Peyer's patch (tissue), 4 donors: Measurements from ENCODE around the gene MFF.

ENCODE experiments used
- POLR2A ChIP-seq, 2 donors: fragments of 450-650 bp; IDR thresholded peaks; one replicate each; pipeline ENCODE4 v1.5.1; 2017; ENCODE audit warnings: antibody characterized with exemption in 2 of 2, mild to moderate bottlenecking in 2 of 2, moderate library complexity in 2 of 2
- TF ChIP-seq, protein P1 (sequence below), 6 experiments: fragments of 450-650 bp in 4 of 6; fragments of 200-600 bp in 2 of 6; sonication (generic) in 1 of 6; IDR thresholded peaks; one replicate each; pipeline ENCODE4 v1.5.1; 2017 to 2019; ENCODE audit warnings: antibody characterized with exemption in 6 of 6, mild to moderate bottlenecking in 3 of 6, moderate library complexity in 1 of 6

DNA sequence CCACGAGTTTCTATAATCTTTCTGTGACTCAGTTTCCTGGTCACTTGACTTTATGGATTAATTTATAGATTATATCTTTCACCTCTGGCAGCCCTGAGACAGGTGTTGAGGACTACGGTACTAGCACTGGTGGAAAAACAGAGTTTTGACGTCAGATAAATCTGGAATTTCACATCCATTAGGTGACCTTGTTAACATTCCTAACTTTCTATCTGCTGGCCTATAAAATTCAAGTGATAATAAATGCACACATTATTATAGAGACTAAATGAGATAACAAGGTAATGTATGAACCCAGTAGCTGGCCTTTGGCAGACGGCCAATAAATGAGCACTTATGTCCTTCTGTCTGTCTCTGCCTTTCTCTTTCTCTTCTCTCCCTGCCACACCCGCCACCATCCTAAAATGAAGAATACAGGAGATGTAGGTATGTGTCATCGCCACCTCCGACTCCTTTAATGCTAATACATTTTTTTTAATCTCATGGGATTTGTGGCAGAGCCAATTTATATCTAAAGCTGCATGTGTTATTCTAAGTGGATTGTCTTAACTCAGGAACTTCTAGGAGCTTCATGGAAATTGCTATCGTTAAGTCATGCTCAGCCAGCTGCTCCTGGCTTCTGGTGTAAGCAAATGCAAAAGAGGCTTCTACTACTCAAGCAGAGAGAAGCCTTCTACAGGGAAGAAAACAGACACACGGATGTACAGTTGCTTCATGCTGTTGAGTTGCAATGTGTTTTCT, 51.8 kb downstream of the MFF start:
- TF ChIP-seq, protein P1, sequence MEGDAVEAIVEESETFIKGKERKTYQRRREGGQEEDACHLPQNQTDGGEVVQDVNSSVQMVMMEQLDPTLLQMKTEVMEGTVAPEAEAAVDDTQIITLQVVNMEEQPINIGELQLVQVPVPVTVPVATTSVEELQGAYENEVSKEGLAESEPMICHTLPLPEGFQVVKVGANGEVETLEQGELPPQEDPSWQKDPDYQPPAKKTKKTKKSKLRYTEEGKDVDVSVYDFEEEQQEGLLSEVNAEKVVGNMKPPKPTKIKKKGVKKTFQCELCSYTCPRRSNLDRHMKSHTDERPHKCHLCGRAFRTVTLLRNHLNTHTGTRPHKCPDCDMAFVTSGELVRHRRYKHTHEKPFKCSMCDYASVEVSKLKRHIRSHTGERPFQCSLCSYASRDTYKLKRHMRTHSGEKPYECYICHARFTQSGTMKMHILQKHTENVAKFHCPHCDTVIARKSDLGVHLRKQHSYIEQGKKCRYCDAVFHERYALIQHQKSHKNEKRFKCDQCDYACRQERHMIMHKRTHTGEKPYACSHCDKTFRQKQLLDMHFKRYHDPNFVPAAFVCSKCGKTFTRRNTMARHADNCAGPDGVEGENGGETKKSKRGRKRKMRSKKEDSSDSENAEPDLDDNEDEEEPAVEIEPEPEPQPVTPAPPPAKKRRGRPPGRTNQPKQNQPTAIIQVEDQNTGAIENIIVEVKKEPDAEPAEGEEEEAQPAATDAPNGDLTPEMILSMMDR (IDR thresholded peaks at IDR 0.05): no peak
- TF ChIP-seq POLR2A (IDR thresholded peaks at IDR 0.05): peak in 1 of 2 donors; percentile 8
